MCF 10A (cell line): ENCODE measurements around the gene FUOM. TPM values are rescaled to one million over a fixed set of nuclear protein-coding genes. Genes with fewer than 3 reads are reported as not detected.

Experiments
- BruUV-seq: library from RNA; stranded (reverse); fragments of 400-500 nt; replicated peaks from 2 replicates; lab custom pipeline; 2021; lab: Mats Ljungman, UMichigan
- CTCF ChIA-PET: fragments of 300-600 bp; sonication (Branson Sonifier 250); formaldehyde crosslinking; extraction: SDS; loops from one replicate; lab custom pipeline; 2021; ENCODE audit warnings: antibody characterized with exemption, inconsistent platforms; lab: Yijun Ruan, JAX
- POLR2A ChIA-PET: fragments of 300-600, 350-650 bp; sonication (Branson Sonifier 250); formaldehyde crosslinking; extraction: SDS; loops from one replicate; lab custom pipeline; 2020; ENCODE audit warnings: antibody characterized with exemption, inconsistent platforms; lab: Yijun Ruan, JAX
- DNase-seq: peaks from one replicate; pipeline ENCODE4 v3.0.0-alpha.2; 2018; ENCODE audit not compliant: unreplicated experiment
- H3K27ac Mint-ChIP-seq: one replicate; pipeline ENCODE4 v1.8.0; 2022; ENCODE audit warnings: mild to moderate bottlenecking, low read depth, mixed read lengths; ENCODE audit not compliant: unreplicated experiment
- H3K27me3 Mint-ChIP-seq: one replicate; pipeline ENCODE4 v1.8.0; 2022; ENCODE audit warnings: mixed read lengths; ENCODE audit not compliant: insufficient read depth, unreplicated experiment
- H3K36me3 Mint-ChIP-seq: one replicate; pipeline ENCODE4 v1.8.0; 2022; ENCODE audit warnings: mild to moderate bottlenecking, moderate library complexity, mixed read lengths; ENCODE audit not compliant: insufficient read depth, unreplicated experiment
- H3K4me1 Mint-ChIP-seq: one replicate; pipeline ENCODE4 v1.8.0; 2022; ENCODE audit warnings: mixed read lengths; ENCODE audit not compliant: insufficient read depth, unreplicated experiment
- H3K4me3 Mint-ChIP-seq: one replicate; pipeline ENCODE4 v1.8.0; 2022; ENCODE audit warnings: mild to moderate bottlenecking, moderate library complexity, mixed read lengths; ENCODE audit not compliant: unreplicated experiment
- H3K9me3 Mint-ChIP-seq: one replicate; pipeline ENCODE4 v1.8.0; 2022; ENCODE audit warnings: mixed read lengths; ENCODE audit not compliant: unreplicated experiment
- CTCF ChIP-seq: fragments of 200-600 bp; IDR thresholded peaks from one replicate; pipeline ENCODE4 v1.8.0; 2022; ENCODE audit warnings: antibody characterized with exemption, mild to moderate bottlenecking; ENCODE audit not compliant: unreplicated experiment
- intact Hi-C: fragments of 100-400 bp; cut with micrococcal nuclease; formaldehyde crosslinking; loops from 2 replicates; pipeline ENCODE4 v1.14.1; 2022
- total RNA-seq: library from RNA; stranded (reverse); gene quantifications from 2 replicates; pipeline ENCODE4 v1.2.3, GENCODE V29; 2022

Gene FUOM
- total RNA-seq, 1 experiment from 2014 or later, result 22.6 TPM

DNA sequence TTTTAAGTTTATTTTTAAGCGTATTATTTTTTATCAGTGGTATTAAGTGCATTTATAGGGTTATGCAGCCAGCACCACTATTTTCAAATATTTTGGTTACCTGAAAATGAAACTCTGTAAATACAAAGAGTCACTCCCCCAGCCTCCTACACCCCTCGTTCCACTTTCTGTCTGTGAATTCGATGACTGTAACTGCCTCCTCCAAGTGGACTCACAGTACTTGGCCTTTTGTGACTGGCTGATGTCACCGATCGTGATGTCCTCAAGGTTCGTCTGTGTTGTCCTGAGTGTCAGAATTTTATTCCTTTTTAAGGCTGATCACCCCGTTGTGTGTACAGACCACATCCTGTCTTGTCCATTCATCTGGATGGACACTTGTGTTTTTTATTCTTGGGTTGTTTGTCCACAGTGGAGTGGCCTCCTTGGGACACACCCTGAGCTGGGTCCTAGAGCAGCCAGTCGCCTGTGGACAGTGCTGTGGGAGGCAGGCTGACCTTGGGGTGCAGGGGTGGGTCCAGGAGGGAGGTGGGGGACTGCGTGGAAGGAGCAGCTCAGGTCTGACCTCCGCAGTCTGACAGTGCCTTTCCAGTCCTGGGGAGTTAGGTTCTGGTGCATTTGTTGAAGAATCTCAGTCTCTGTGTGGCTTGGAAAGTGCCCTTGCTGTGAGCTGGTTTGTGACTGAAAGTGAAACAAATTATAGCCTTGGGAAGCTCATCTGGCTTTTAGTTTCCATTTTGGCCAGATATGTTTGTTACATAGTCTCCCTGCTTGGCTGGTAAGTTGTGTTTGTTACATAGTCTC, 43.0 kb upstream of the FUOM start:
- Mint-ChIP-seq H3K4me3 (no peak overlapping the region), H3K27me3 (no peaks in the 10 kb centered on the region), H3K4me1 (peaks cover 7% of the 10 kb centered on the region), H3K36me3 (peaks cover 74% of the 10 kb centered on the region), H3K27ac (no peak overlapping the region), H3K9me3 (no peaks in the 10 kb centered on the region)
- intact Hi-C loops, result no loop called here
- BruUV-seq, result no TSS peak
- POLR2A ChIA-PET, result no interaction called here
- DNase-seq, result no peak
- CTCF ChIA-PET, result interaction anchor here (1.2 kb wide), 1 partner anchor 71 kb away, joined by 3 read pairs; no protein-coding TSS in a partner anchor
- TF ChIP-seq CTCF, result no peak

DNA sequence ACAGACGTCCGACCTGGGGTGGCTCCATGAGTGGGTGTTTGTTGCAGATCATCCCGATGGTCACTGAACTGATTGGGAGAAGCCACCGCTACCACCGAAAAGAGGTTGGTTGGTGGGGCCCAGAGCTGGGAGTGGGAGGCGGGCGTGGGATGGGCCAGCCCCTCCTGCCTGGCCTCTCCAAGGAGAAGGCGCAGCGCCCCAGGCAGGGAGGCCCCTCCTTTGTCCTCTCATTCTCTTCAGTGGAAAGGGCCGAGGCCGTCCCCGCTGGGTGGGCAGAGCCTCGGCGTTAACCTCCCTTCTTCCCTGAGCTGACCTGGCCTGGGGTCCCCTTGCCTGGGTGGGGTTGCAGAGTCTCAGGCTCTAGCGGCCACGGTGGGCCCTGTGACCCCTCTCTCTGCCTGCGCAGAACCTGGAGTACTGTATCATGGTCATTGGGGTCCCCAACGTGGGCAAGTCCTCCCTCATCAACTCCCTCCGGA, 41.3 kb upstream of the FUOM start:
- Mint-ChIP-seq H3K9me3 (no peaks in the 10 kb centered on the region), H3K36me3 (peaks cover 66% of the 10 kb centered on the region), H3K4me1 (no peaks in the 10 kb centered on the region), H3K4me3 (no peak overlapping the region), H3K27me3 (no peaks in the 10 kb centered on the region), H3K27ac (no peak overlapping the region)
- POLR2A ChIA-PET, result no interaction called here
- CTCF ChIA-PET, result no interaction called here
- no peak for TF ChIP-seq CTCF
- BruUV-seq, result no TSS peak
- intact Hi-C loops, result loop anchor here (10.0 kb wide), 1 partner anchor 74 kb away; no protein-coding TSS in a partner anchor
- DNase-seq, result no peak

DNA sequence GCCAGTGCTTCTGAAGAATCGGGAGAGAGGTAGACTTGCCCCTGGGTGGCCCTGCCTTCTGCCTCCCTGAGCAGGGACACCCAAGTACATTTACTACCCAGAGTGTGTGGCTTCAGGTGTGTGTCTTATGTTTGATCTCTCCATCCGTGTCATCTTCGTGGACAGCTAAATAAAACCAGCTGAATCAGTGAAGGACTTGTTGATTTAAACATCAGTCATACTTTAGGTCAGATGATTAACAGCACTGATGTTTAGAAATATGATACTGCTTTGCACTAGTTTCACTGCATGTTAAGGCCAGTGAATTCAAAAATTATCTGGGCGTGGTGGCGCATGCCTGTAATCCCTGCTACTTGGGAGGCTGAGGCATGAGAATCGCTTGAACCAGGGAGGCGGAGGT, 40.1 kb upstream of the FUOM start:
- Mint-ChIP-seq H3K27ac (no peak overlapping the region), H3K4me3 (no peak overlapping the region), H3K9me3 (no peaks in the 10 kb centered on the region), H3K27me3 (no peaks in the 10 kb centered on the region), H3K36me3 (peaks cover 55% of the 10 kb centered on the region), H3K4me1 (no peaks in the 10 kb centered on the region)
- ChIA-PET POLR2A (no interaction called here), CTCF (interaction anchor here (0.7 to 1.1 kb wide), 2 partner anchors 68 to 210 kb away, joined by 3 read pairs; no protein-coding TSS in a partner anchor)
- intact Hi-C loops, result loop anchor here (10.0 kb wide), 1 partner anchor 73 kb away; no protein-coding TSS in a partner anchor
- DNase-seq, result no peak
- TF ChIP-seq CTCF, result no peak
- BruUV-seq, result no TSS peak

DNA sequence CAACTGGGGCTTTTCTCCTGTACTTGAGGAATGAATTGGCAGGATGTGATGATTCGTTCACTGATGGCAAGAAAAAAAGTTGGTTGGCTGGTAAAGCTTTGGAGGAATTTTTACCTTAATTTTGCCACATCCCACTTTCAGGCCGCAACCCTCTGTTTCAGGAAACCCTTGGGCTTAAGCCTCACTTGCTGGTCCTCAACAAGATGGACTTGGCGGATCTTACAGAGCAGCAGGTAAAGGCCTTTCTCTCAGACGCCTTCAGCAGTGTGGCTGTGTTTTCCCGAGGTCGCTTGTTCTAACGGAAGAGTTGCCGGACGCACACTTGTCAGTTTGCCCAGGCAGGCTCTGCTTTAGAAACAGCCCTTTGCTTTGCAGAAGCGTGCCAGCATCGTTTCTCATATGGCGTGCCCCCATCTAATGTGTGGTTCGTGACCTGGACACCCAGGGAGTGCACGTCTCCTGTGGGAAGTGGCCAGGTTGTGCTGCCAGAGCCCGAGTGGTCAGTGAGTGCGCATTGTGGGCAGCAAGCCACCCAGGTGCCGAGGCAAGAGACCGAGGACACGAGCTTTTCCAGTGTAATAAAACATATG, 38.3 kb upstream of the FUOM start:
- H3K4me3 Mint-ChIP-seq, result peak overlapping the region; percentile 90
- no TSS peak for BruUV-seq
- ChIA-PET CTCF (no interaction called here), POLR2A (no interaction called here)
- H3K4me1 Mint-ChIP-seq, result no peaks in the 10 kb centered on the region
- H3K9me3 Mint-ChIP-seq, result no peaks in the 10 kb centered on the region
- DNase-seq, result no peak
- intact Hi-C loops, result loop anchor here (10.0 kb wide), 1 partner anchor 71 kb away; no protein-coding TSS in a partner anchor
- no peaks in the 10 kb centered on the region for H3K27me3 Mint-ChIP-seq
- H3K27ac Mint-ChIP-seq, result no peak overlapping the region
- peaks cover 40% of the 10 kb centered on the region for H3K36me3 Mint-ChIP-seq
- TF ChIP-seq CTCF, result no peak
